ENCODE results near the gene ERICH3. TPM values are rescaled to one million over a fixed set of nuclear protein-coding genes. Genes with fewer than 3 reads are reported as not detected.

ERICH3 gene
- total RNA-seq, 2 experiments from 2014 or later = not detected

- Mint-ChIP-seq H3K9me3 (no peaks in the 10 kb centered on the region), H3K4me1 (no peaks in the 10 kb centered on the region), H3K36me3 (no peaks in the 10 kb centered on the region), H3K27me3 (peaks cover 2% of the 10 kb centered on the region), H3K27ac (no peak overlapping the region), H3K4me3 (no peak overlapping the region)
- DNase-seq (no peak), ATAC-seq (ENCODE audit: low read depth) (no peak)
- POLR2A ChIA-PET = no interaction called here
Observed at GRCh38 chr1:74592580-74593355, 80.8 kb downstream of the ERICH3 start.

DNA sequence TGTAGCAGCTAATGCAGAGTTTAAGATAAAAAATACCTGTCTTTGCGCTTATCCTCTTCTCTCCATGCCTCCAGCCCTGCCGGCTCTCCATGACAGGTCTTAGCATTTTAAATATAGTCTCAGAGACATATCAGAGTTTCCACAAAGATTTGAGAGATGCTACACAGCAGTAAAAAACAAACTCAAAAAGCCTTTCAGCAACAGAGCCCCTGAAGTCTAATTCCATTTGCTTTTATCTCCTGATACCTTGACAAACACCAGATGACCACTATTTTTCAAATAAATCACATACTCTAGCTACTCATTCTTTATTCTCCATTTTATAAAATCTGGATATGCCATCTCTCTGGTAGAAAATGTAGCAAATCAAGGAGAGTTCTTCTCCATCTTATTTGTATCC is 81.6 kb downstream of the ERICH3 start:
- ATAC-seq (ENCODE audit: low read depth) (no peak), DNase-seq (no peak)
- Mint-ChIP-seq H3K4me1 (no peaks in the 10 kb centered on the region), H3K27me3 (peaks cover 2% of the 10 kb centered on the region), H3K4me3 (no peak overlapping the region), H3K27ac (no peak overlapping the region), H3K9me3 (no peaks in the 10 kb centered on the region), H3K36me3 (no peaks in the 10 kb centered on the region)
- POLR2A ChIA-PET = no interaction called here

GRCh38 chr1:74590288-74590687 is 83.3 kb downstream of the ERICH3 start:
- Mint-ChIP-seq H3K4me1 (peaks cover 3% of the 10 kb centered on the region), H3K36me3 (no peaks in the 10 kb centered on the region), H3K27ac (no peak overlapping the region), H3K9me3 (no peaks in the 10 kb centered on the region), H3K27me3 (peaks cover 2% of the 10 kb centered on the region), H3K4me3 (no peak overlapping the region)
- DNase-seq (no peak), ATAC-seq (ENCODE audit: low read depth) (no peak)
- POLR2A ChIA-PET = no interaction called here

GRCh38 chr1:74587888-74588287 is 85.7 kb downstream of the ERICH3 start:
- Mint-ChIP-seq H3K36me3 (no peaks in the 10 kb centered on the region), H3K4me1 (peaks cover 3% of the 10 kb centered on the region), H3K27ac (no peak overlapping the region), H3K4me3 (no peak overlapping the region), H3K9me3 (no peaks in the 10 kb centered on the region), H3K27me3 (peaks cover 6% of the 10 kb centered on the region)
- ATAC-seq (ENCODE audit: low read depth) (no peak), DNase-seq (no peak)
- POLR2A ChIA-PET = no interaction called here

- ATAC-seq (ENCODE audit: low read depth) (no peak), DNase-seq (no peak)
- Mint-ChIP-seq H3K9me3 (no peaks in the 10 kb centered on the region), H3K27ac (no peak overlapping the region), H3K4me3 (peak overlapping the region; percentile 67), H3K27me3 (peaks cover 6% of the 10 kb centered on the region), H3K4me1 (peaks cover 3% of the 10 kb centered on the region), H3K36me3 (no peaks in the 10 kb centered on the region)
- POLR2A ChIA-PET = no interaction called here
Observed at GRCh38 chr1:74586253-74586897, 87.2 kb downstream of the ERICH3 start.

- Mint-ChIP-seq H3K27ac (no peak overlapping the region), H3K27me3 (peaks cover 9% of the 10 kb centered on the region), H3K36me3 (no peaks in the 10 kb centered on the region), H3K4me1 (peaks cover 3% of the 10 kb centered on the region), H3K4me3 (no peak overlapping the region), H3K9me3 (no peaks in the 10 kb centered on the region)
- ATAC-seq (ENCODE audit: low read depth) (no peak), DNase-seq (no peak)
- POLR2A ChIA-PET = no interaction called here
Observed at GRCh38 chr1:74584185-74584584, 89.4 kb downstream of the ERICH3 start.

DNA sequence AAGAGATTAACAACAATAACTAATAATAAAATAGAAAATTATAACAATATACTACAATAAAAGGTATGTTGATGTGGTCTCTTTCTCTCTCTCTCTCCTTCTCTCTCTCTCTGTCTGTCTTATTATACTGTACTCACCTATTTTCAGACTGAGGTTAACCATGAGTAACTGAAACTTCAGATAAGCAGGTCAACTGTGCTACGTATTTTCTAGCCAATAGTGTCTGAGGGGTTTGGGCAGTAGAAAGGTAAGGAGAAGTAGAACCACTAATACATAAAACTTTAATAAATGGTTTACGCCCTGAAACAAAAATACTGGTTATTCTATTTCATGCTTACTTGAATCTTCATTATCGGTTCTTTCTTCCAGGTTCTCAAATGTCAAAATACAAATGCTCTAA is 90.2 kb downstream of the ERICH3 start:
- Mint-ChIP-seq H3K36me3 (no peaks in the 10 kb centered on the region), H3K27me3 (peaks cover 9% of the 10 kb centered on the region), H3K9me3 (no peaks in the 10 kb centered on the region), H3K4me3 (no peak overlapping the region), H3K27ac (no peak overlapping the region), H3K4me1 (peaks cover 3% of the 10 kb centered on the region)
- ATAC-seq (ENCODE audit: low read depth) = no peak
- POLR2A ChIA-PET = no interaction called here
- no peak for DNase-seq

GRCh38 chr1:74579425-74579824 is 94.2 kb downstream of the ERICH3 start:
- DNase-seq (no peak), ATAC-seq (ENCODE audit: low read depth) (no peak)
- no peaks in the 10 kb centered on the region for H3K9me3 Mint-ChIP-seq
- no peak overlapping the region for H3K27ac Mint-ChIP-seq
- no peaks in the 10 kb centered on the region for H3K36me3 Mint-ChIP-seq
- no peaks in the 10 kb centered on the region for H3K4me1 Mint-ChIP-seq
- peaks cover 7% of the 10 kb centered on the region for H3K27me3 Mint-ChIP-seq
- no peak overlapping the region for H3K4me3 Mint-ChIP-seq
- POLR2A ChIA-PET = no interaction called here

DNA sequence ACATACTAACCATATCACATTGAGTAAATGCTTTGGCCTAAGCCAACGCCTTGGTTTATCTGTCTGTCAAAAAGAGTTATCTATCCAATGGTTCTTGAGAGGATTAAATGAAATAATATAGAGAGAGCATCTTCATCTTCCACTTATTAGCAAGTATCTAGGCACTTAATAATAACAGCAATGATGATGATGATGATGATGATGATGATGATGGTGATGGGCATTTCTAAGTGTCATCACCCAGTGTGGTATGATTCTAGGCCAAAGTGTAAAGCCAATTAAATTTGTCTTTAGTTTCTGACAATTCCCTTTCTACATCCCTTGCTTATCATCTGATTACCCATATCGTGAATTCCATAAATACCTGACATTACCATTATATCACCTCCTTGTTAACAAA is 95.5 kb downstream of the ERICH3 start:
- Mint-ChIP-seq H3K4me3 (no peak overlapping the region), H3K27me3 (peaks cover 3% of the 10 kb centered on the region), H3K36me3 (no peaks in the 10 kb centered on the region), H3K9me3 (no peaks in the 10 kb centered on the region), H3K4me1 (no peaks in the 10 kb centered on the region), H3K27ac (no peak overlapping the region)
- POLR2A ChIA-PET = no interaction called here
- no peak for DNase-seq
- no peak for ATAC-seq (ENCODE audit: low read depth)

GRCh38 chr1:74571891-74572290 is 101.7 kb downstream of the ERICH3 start:
- H3K36me3 Mint-ChIP-seq = no peaks in the 10 kb centered on the region
- DNase-seq (no peak), ATAC-seq (ENCODE audit: low read depth) (no peak)
- H3K4me3 Mint-ChIP-seq = no peak overlapping the region
- H3K27ac Mint-ChIP-seq = no peak overlapping the region
- no peaks in the 10 kb centered on the region for H3K9me3 Mint-ChIP-seq
- H3K27me3 Mint-ChIP-seq = no peaks in the 10 kb centered on the region
- H3K4me1 Mint-ChIP-seq = no peaks in the 10 kb centered on the region
- POLR2A ChIA-PET = no interaction called here

- H3K36me3 Mint-ChIP-seq = no peaks in the 10 kb centered on the region
- no peak overlapping the region for H3K4me3 Mint-ChIP-seq
- POLR2A ChIA-PET = no interaction called here
- ATAC-seq (ENCODE audit: low read depth) (no peak), DNase-seq (no peak)
- H3K9me3 Mint-ChIP-seq = no peaks in the 10 kb centered on the region
- no peak overlapping the region for H3K27ac Mint-ChIP-seq
- H3K4me1 Mint-ChIP-seq = no peaks in the 10 kb centered on the region
- H3K27me3 Mint-ChIP-seq = no peaks in the 10 kb centered on the region
Observed at GRCh38 chr1:74571493-74571800, 102.1 kb downstream of the ERICH3 start.

DNA sequence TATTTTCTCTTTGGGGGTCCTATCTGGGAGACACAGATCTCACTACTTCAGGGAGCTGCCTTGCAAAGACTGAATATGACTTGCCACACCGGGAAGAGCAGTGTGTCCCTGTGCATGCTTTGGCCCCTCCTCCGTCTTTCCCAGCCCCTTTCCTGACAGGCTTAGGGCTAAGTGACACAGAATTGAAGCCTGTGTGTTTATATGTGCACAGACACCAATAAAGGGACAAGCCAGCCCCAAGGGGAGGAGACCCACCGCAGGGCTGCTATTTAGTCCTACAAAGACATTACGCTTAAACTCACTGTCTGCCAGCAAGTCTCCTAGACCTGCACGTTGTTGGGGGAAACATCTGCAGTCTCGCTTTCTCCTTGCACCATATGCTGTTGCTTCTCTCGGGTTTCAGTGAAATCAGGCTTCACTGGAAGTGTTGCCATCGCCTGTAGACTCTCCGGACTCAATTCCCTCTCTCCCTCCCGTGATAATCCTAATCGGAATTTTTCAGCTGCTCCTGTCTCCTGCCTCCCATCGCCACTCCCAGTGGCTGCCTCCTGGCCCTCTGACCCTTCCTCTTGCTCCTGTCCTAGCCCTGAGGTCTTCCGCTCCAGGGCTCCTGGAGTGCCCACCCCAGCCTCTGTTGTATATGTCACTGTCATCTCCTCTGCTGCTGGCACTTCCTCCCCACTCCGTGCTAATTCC is 102.6 kb downstream of the ERICH3 start:
- Mint-ChIP-seq H3K36me3 (no peaks in the 10 kb centered on the region), H3K4me3 (no peak overlapping the region), H3K27ac (no peak overlapping the region), H3K27me3 (no peaks in the 10 kb centered on the region), H3K9me3 (no peaks in the 10 kb centered on the region), H3K4me1 (no peaks in the 10 kb centered on the region)
- ATAC-seq (ENCODE audit: low read depth) (no peak), DNase-seq (no peak)
- POLR2A ChIA-PET = no interaction called here

- Mint-ChIP-seq H3K4me1 (no peaks in the 10 kb centered on the region), H3K27me3 (no peaks in the 10 kb centered on the region), H3K27ac (no peak overlapping the region), H3K36me3 (no peaks in the 10 kb centered on the region), H3K9me3 (no peaks in the 10 kb centered on the region), H3K4me3 (no peak overlapping the region)
- no peak for DNase-seq
- ATAC-seq (ENCODE audit: low read depth) = no peak
- POLR2A ChIA-PET = no interaction called here
Observed at GRCh38 chr1:74549932-74550331, 123.7 kb downstream of the ERICH3 start.

Data from activated naive CD8-positive, alpha-beta T cell treated with anti-CD3 and anti-CD28 coated beads, Interleukin-2, amount 10 ng/mL, durations not matched to agents 7 days and 5 days (primary cell).